Measurements from ENCODE around the gene TRPM2. TPM values are rescaled to one million over a fixed set of nuclear protein-coding genes. Genes with fewer than 3 reads are reported as not detected.
"Not testable (repeated sequence)": the region's sequence is repeated elsewhere in the genome, so short reads cannot be mapped to it uniquely, and the experiment has no call there.

The TRPM2 gene
- total RNA-seq, 2 donors from 2014 or later, result 1.6 to 2.7 TPM

GRCh38 chr21:44392185-44392584, 38.8 kb downstream of the TRPM2 start:
- Histone ChIP-seq H3K9me3 (no peaks in the 10 kb centered on the region), H3K4me3 (no peak overlapping the region), H3K4me1 (replicated peaks) (no peaks in the 10 kb centered on the region), H3K36me3 (no peaks in the 10 kb centered on the region), H3K27me3 (replicated peaks; ENCODE audit: insufficient read depth) (no peaks in the 10 kb centered on the region), H3K27ac (no peak overlapping the region)
- TF ChIP-seq POLR2A (IDR thresholded peaks at IDR 0.05) (no peak), CTCF (IDR thresholded peaks at IDR 0.05) (no peak), POLR2AphosphoS5 (IDR thresholded peaks at IDR 0.05) (no peak)
- intact Hi-C loops (cut with DNase I), result no loop called here
- no peak for DNase-seq (ENCODE audit: low spot score)
- 90% methylated on average over 6 of the region's 6 CpGs for WGBS

GRCh38 chr21:44392916-44393315, 39.5 kb downstream of the TRPM2 start:
- Histone ChIP-seq H3K27ac (no peak overlapping the region), H3K4me3 (no peak overlapping the region), H3K9me3 (no peaks in the 10 kb centered on the region)

GRCh38 chr21:44394733-44395132, 41.3 kb downstream of the TRPM2 start:
- WGBS, result 33% methylated on average over 5 of the region's 5 CpGs
- H3K36me3 ChIP-seq, result no peaks in the 10 kb centered on the region
- no peaks in the 10 kb centered on the region for H3K9me3 ChIP-seq
- TF ChIP-seq POLR2AphosphoS5 (IDR thresholded peaks at IDR 0.05), result no peak
- no peaks in the 10 kb centered on the region for H3K27me3 ChIP-seq (replicated peaks; ENCODE audit: insufficient read depth)
- intact Hi-C loops (cut with DNase I), result no loop called here
- no peak overlapping the region for H3K4me3 ChIP-seq
- no peak overlapping the region for H3K27ac ChIP-seq
- no peak for DNase-seq (ENCODE audit: low spot score)
- H3K4me1 ChIP-seq (replicated peaks), result no peaks in the 10 kb centered on the region

More at GRCh38 chr21:44392916-44393315, 39.5 kb downstream of the TRPM2 start:
- Histone ChIP-seq H3K4me1 (replicated peaks) (no peaks in the 10 kb centered on the region), H3K27me3 (replicated peaks; ENCODE audit: insufficient read depth) (no peaks in the 10 kb centered on the region), H3K36me3 (no peaks in the 10 kb centered on the region)
- WGBS, result 85% methylated on average over 2 of the region's 2 CpGs
- TF ChIP-seq POLR2AphosphoS5 (IDR thresholded peaks at IDR 0.05) (no peak), CTCF (IDR thresholded peaks at IDR 0.05) (no peak)
- intact Hi-C loops (cut with DNase I), result no loop called here
- DNase-seq (ENCODE audit: low spot score), result no peak

GRCh38 chr21:44395260-44395659, 41.8 kb downstream of the TRPM2 start:
- no peak overlapping the region for H3K27ac ChIP-seq
- intact Hi-C loops (cut with DNase I), result no loop called here
- H3K27me3 ChIP-seq (replicated peaks; ENCODE audit: insufficient read depth), result no peaks in the 10 kb centered on the region

GRCh38 chr21:44396803-44397202, 43.4 kb downstream of the TRPM2 start:
- intact Hi-C loops (cut with DNase I); DNase-seq (ENCODE audit: low spot score); H3K27me3 ChIP-seq (replicated peaks; ENCODE audit: insufficient read depth); H3K9me3 ChIP-seq; H3K4me3 ChIP-seq; H3K4me1 ChIP-seq (replicated peaks); H3K27ac ChIP-seq; H3K36me3 ChIP-seq: not testable (repeated sequence)
- 93% methylated on average over 6 of the region's 6 CpGs for WGBS

More at GRCh38 chr21:44395260-44395659, 41.8 kb downstream of the TRPM2 start:
- DNase-seq (ENCODE audit: low spot score), result no peak
- Histone ChIP-seq H3K9me3 (no peaks in the 10 kb centered on the region), H3K4me3 (no peak overlapping the region), H3K4me1 (replicated peaks) (no peaks in the 10 kb centered on the region), H3K36me3 (no peaks in the 10 kb centered on the region)
- WGBS, result 68% methylated on average over 11 of the region's 11 CpGs
- TF ChIP-seq POLR2AphosphoS5 (IDR thresholded peaks at IDR 0.05) (no peak), CTCF (IDR thresholded peaks at IDR 0.05) (no peak), POLR2A (IDR thresholded peaks at IDR 0.05) (no peak)

- intact Hi-C loops (cut with DNase I), result no loop called here
- 84% methylated on average over 22 of the region's 22 CpGs for WGBS
- Histone ChIP-seq H3K27ac (no peak overlapping the region), H3K9me3 (no peaks in the 10 kb centered on the region), H3K27me3 (replicated peaks; ENCODE audit: insufficient read depth) (no peaks in the 10 kb centered on the region), H3K36me3 (no peaks in the 10 kb centered on the region), H3K4me3 (no peak overlapping the region), H3K4me1 (replicated peaks) (no peaks in the 10 kb centered on the region)
- no peak for DNase-seq (ENCODE audit: low spot score)
- TF ChIP-seq CTCF (IDR thresholded peaks at IDR 0.05) (no peak), POLR2A (IDR thresholded peaks at IDR 0.05) (no peak), POLR2AphosphoS5 (IDR thresholded peaks at IDR 0.05) (no peak)
Measured at GRCh38 chr21:44397431-44398031, 44.1 kb downstream of the TRPM2 start.

Data from prostate gland (tissue), 2 donors.